GM23248 (cell line): Measurements from ENCODE around the gene KAZN.

Experiments used
- EZH2 ChIP-seq: fragments of 200-600 bp; sonication (generic); IDR thresholded peaks from 2 replicates; pipeline ENCODE4 v1.6.1; 2018; ENCODE audit warnings: antibody characterized with exemption, mild to moderate bottlenecking; ENCODE audit not compliant: insufficient read depth, poor library complexity, severe bottlenecking
- EZH2phosphoT487 ChIP-seq: fragments of 200-600 bp; sonication (generic); IDR thresholded peaks from 2 replicates; pipeline ENCODE4 v1.6.1; 2018; ENCODE audit warnings: antibody characterized with exemption, moderate library complexity, mild to moderate bottlenecking, low read depth; ENCODE audit not compliant: insufficient read depth

GRCh38 chr1:15047237-15047636 is 448.8 kb downstream of the KAZN start:
- no peak for TF ChIP-seq EZH2
- no peak for TF ChIP-seq EZH2phosphoT487
